ENCODE measurements around the gene ADAM8. TPM values are rescaled to one million over a fixed set of nuclear protein-coding genes. Genes with fewer than 3 reads are reported as not detected.
A peak's percentile ranks its signal among the peaks of the same experiment; 100 is the strongest.

The ADAM8 gene
- total and polyA plus RNA-seq, 2 of the 8 experiments (the other 6 are each of a cell fraction or from before 2014, with no cell fraction given), result 4.6 TPM

DNA sequence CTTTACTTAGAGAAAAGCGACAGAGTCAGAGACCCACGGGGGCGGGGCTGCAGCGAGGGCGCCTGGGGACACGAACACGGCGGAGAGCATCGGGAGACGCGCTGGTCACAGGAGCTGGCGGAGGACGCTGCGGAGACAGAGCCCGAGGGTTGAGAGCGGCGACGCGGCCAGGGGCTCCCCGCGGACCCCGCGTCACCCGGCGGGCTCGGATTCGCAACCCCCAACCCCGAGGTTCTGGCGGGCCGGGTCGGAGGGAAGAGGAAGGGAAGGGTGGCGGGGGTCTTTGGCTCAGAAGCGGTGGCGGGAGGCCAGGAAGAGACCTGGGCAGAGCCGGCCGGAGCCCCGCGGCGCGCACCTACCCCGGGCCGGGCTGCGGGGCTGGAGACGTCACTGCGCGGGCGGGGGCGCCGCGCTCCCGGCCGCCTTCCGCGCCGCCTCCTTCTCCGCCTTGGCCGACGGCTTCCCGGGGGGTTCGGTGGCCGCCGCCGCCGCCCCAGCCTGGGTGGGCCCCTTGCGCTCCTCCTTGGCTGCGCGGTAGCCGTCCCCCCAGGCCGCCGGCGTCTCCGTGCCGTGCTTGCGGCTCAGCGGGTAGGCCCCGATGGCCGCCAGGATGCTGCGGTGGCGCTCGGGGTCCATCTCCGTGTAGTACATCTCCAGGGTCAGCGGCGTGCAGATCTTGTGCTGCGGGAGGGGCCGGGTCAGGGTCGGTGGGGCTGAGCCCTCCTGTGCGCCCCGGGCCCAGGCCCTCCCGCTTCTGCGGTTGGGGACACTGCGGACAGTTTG lies 49.0 kb upstream of the ADAM8 start:
- Histone ChIP-seq H4K20me1 (replicated peaks in 1 of 2; ENCODE audit: control insufficient read depth in 1 of 2, insufficient read depth in 2 of 2, low read length in 2 of 2) (peaks cover 0 to 2% of the 10 kb centered on the region in 2 experiments), H3K14ac (ENCODE audit: insufficient read length) (no peak overlapping the region), H3K9me3 (ENCODE audit: insufficient read depth in 2 of 2, low read depth in 1 of 2, low read length in 1 of 2) (peaks cover 0 to 2% of the 10 kb centered on the region in 2 experiments; a peak in 1 of 4 replicates), H3K79me2 (ENCODE audit: control insufficient read depth in 1 of 2, insufficient read depth in 2 of 2, low read length in 2 of 2) (no peaks in the 10 kb centered on the region), H2AK5ac (ENCODE audit: low read depth, low read length) (no peak overlapping the region), H2BK5ac (ENCODE audit: low read depth, low read length) (no peak overlapping the region), H3K4me1 (replicated peaks in 1 of 4; ENCODE audit: control insufficient read depth in 3 of 4, insufficient read depth in 4 of 4, low read length in 3 of 4) (peaks cover 0 to 27% (median 6%) of the 10 kb centered on the region in 4 experiments; a peak in 6 of 7 replicates), H3K4me3 (ENCODE audit: extremely low read depth in 1 of 4, insufficient read depth in 2 of 4, low read depth in 3 of 4, low read length in 4 of 4) (peak overlapping the region; percentile 45 to 69 (median 52)), H3K36me3 (ENCODE audit: control insufficient read depth in 2 of 4, insufficient read depth in 4 of 4, low read length in 3 of 4) (no peaks in the 10 kb centered on the region), H2BK120ac (replicated peaks; ENCODE audit: low read depth, low read length) (no peak overlapping the region), H3K4me2 (ENCODE audit: insufficient read depth in 1 of 2, low read depth in 2 of 2, low read length in 2 of 2) (peak overlapping the region; percentile 85 to 89), H3K23me2 (ENCODE audit: low read depth, low read length) (peaks cover 6% of the 10 kb centered on the region; the same call in 1 of the 2 replicates), H2BK12ac (ENCODE audit: low read depth, low read length) (no peak overlapping the region), H2AFZ (ENCODE audit: low read length) (0 out of 2 replicates have a peak overlapping the region, but pooled peaks have one; percentile 57), H3K9ac (replicated peaks in 1 of 4; ENCODE audit: extremely low read depth in 1 of 4, low read depth in 3 of 4, low read length in 3 of 4) (peak overlapping the region in 1 of 4 experiments; percentile 65; a peak in 1 of 7 replicates), H4K91ac (replicated peaks; ENCODE audit: insufficient read length, low read length) (no peak overlapping the region), H4K8ac (ENCODE audit: extremely low read depth, insufficient read depth, low read length) (peak overlapping the region; percentile 36), H2BK15ac (ENCODE audit: low read length) (0 out of 2 replicates have a peak overlapping the region, but pooled peaks have one; percentile 29), H3K27me3 (replicated peaks in 1 of 4; ENCODE audit: control insufficient read depth in 3 of 4, extremely low read depth in 1 of 4, insufficient read depth in 3 of 4, low read length in 3 of 4) (peaks cover 17 to 53% (median 45%) of the 10 kb centered on the region in 4 experiments), H4K5ac (ENCODE audit: insufficient read length, low read depth, low read length) (no peak overlapping the region), H3K18ac (ENCODE audit: extremely low read depth, low read length) (no peak overlapping the region; the same call in 1 of the 2 replicates), H3K23ac (ENCODE audit: insufficient read length) (no peak overlapping the region), H3K56ac (replicated peaks; ENCODE audit: insufficient read length, low read depth, low read length) (no peak overlapping the region), H3K27ac (ENCODE audit: low read depth, low read length) (no peak overlapping the region), H3K4ac (replicated peaks; ENCODE audit: insufficient read length, low read depth, low read length) (no peak overlapping the region), H2BK20ac (ENCODE audit: low read length) (no peak overlapping the region), H3K79me1 (ENCODE audit: low read depth, low read length) (no peaks in the 10 kb centered on the region)
- 5% methylated on average over 71 of the region's 91 CpGs; no CpG with 5 or more reads in 1 of the 2 experiments for WGBS, 2 experiments (ENCODE audit: extremely low coverage in 1 of 2, insufficient coverage in 1 of 2, insufficient read length in 1 of 2, insufficient replicate concordance in 2 of 2, low coverage in 1 of 2, low lambda C conversion rate in 2 of 2, missing lambda C conversion rate in 1 of 2)
- POLR2A ChIA-PET (ENCODE audit: partially characterized antibody), result interaction anchor here (0.6 to 0.7 kb wide), 2 partner anchors 43 to 79 kb away, joined by 3 to 4 read pairs; no protein-coding TSS in a partner anchor
- CTCF ChIA-PET (ENCODE audit: partially characterized antibody), result interaction anchor here (1.4 kb wide), 1 partner anchor 26 kb away, joined by 3 read pairs; no protein-coding TSS in a partner anchor
- FAIRE-seq (no peak), DNase-seq (ENCODE audit: low read depth in 1 of 2, low spot score in 2 of 2) (peak in 1 of 2 experiments; percentile 65)
